ENCODE measurements around the gene ACE2.

- TF ChIP-seq CTCF (IDR thresholded peaks at IDR 0.05; ENCODE audit: insufficient read depth, low read length, poor library complexity, severe bottlenecking), result no peak
- TF ChIP-seq EZH2phosphoT487 (conservative IDR thresholded peaks at IDR 0.05; ENCODE audit: low read length), result no peak
Measured at GRCh38 chrX:15644560-15644872, 43.8 kb upstream of the ACE2 start.
